Osteoblast (primary cell): Measurements from ENCODE around the gene QSOX1. TPM values are rescaled to one million over a fixed set of nuclear protein-coding genes. Genes with fewer than 3 reads are reported as not detected.

Experiments used
- DNase-seq: peaks from one replicate; pipeline ENCODE4 v3.0.0; 2011; ENCODE audit warnings: low spot score, mixed read lengths; ENCODE audit not compliant: insufficient read length; ENCODE audit errors: missing footprints
- H2AFZ ChIP-seq: 2 replicates; pipeline ENCODE4 v1.6.0; 2011; ENCODE audit warnings: mild to moderate bottlenecking, low read length
- H3K27ac ChIP-seq: 2 replicates; pipeline ENCODE4 v1.5.1; 2011; ENCODE audit warnings: mild to moderate bottlenecking, low read depth, low read length, moderate library complexity
- H3K27me3 ChIP-seq: 2 replicates; pipeline ENCODE4 v1.6.0; 2012; ENCODE audit warnings: mild to moderate bottlenecking, control low read depth, inconsistent platforms, low read length, moderate library complexity; ENCODE audit not compliant: insufficient read depth
- H3K36me3 ChIP-seq: 2 replicates; pipeline ENCODE4 v1.5.1; 2011; ENCODE audit warnings: mild to moderate bottlenecking, low read length, control low read depth, moderate library complexity; ENCODE audit not compliant: insufficient read depth
- H3K4me1 ChIP-seq: 2 replicates; pipeline ENCODE4 v1.5.1; 2011; ENCODE audit warnings: mild to moderate bottlenecking, low read length, control low read depth, moderate library complexity; ENCODE audit not compliant: insufficient read depth
- H3K4me2 ChIP-seq: 2 replicates; pipeline ENCODE4 v1.6.0; 2011; ENCODE audit warnings: mild to moderate bottlenecking, low read length; ENCODE audit not compliant: insufficient read depth
- H3K4me3 ChIP-seq: fragments of 200-600 bp; sonication (generic); 3 replicates; pipeline ENCODE4 v1.5.1; 2012; ENCODE audit warnings: mild to moderate bottlenecking, low read length, inconsistent platforms; ENCODE audit not compliant: insufficient read depth
- H3K79me2 ChIP-seq: 2 replicates; pipeline ENCODE4 v1.6.0; 2012; ENCODE audit warnings: mild to moderate bottlenecking, low read length, control low read depth, inconsistent platforms; ENCODE audit not compliant: insufficient read depth
- H3K9me3 ChIP-seq: 2 replicates; pipeline ENCODE4 v1.5.1; 2011; ENCODE audit warnings: low read depth, low read length, control low read depth
- H4K20me1 ChIP-seq: 2 replicates; pipeline ENCODE4 v1.6.0; 2012; ENCODE audit warnings: mild to moderate bottlenecking, low read length, control low read depth; ENCODE audit not compliant: insufficient read depth
- total RNA-seq: library from RNA; depleted of rRNA; stranded (reverse); fragments of >200 nt; gene quantifications from 2 replicates; pipeline ENCODE4 v1.2.3, GENCODE V29; 2012
- TF ChIP-seq, protein P1 (sequence below): IDR thresholded peaks from 2 replicates; pipeline ENCODE4 v1.5.1; 2011; ENCODE audit warnings: mild to moderate bottlenecking, low read depth, low read length, moderate library complexity; ENCODE audit errors: extremely low read depth

QSOX1 gene
- total RNA-seq, 1 donor, result 373 TPM

DNA sequence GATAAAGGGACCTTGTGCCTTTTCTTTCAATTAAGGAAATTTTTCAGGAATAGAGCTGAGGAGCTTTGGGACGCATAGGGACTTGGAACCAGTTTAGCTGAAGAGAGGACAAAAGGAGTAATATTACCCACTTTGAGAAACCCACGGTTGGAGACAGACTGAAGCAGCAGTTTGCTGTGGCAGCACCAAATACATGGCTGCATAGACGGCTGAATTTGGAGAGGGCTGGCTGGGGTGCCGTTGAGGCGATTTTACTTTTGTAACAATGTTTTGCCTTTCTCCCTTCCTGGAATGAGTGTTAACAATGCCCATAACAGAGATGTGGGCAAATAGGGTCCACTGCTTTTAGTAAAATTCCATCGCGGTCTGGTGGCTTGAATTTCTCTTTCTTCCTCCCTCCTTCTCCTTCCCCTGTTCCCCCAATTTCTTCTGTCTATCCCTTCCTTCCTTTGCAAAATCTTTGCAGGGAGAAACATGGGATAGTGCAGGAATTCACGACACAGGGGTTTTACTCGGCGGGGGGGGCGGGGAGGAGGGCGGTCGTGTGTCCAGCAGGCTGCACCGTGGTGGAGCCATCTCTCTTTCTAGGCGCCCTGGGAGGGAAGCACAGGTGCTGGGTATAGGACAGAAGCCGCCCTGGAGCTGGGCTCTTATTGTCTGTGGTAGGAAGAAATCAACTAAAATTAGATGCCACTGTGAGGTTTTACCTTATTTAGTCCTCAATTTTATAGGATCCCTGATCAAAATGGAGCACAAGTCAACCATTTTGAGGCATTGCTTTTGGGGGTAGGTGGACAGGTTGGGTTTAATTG, 82.2 kb downstream of the QSOX1 start:
- H2AFZ ChIP-seq, result no peak overlapping the region
- no peak overlapping the region for H3K4me3 ChIP-seq
- peaks cover 95% of the 10 kb centered on the region for H3K27me3 ChIP-seq
- TF ChIP-seq, protein P1, sequence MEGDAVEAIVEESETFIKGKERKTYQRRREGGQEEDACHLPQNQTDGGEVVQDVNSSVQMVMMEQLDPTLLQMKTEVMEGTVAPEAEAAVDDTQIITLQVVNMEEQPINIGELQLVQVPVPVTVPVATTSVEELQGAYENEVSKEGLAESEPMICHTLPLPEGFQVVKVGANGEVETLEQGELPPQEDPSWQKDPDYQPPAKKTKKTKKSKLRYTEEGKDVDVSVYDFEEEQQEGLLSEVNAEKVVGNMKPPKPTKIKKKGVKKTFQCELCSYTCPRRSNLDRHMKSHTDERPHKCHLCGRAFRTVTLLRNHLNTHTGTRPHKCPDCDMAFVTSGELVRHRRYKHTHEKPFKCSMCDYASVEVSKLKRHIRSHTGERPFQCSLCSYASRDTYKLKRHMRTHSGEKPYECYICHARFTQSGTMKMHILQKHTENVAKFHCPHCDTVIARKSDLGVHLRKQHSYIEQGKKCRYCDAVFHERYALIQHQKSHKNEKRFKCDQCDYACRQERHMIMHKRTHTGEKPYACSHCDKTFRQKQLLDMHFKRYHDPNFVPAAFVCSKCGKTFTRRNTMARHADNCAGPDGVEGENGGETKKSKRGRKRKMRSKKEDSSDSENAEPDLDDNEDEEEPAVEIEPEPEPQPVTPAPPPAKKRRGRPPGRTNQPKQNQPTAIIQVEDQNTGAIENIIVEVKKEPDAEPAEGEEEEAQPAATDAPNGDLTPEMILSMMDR, result no peak
- H4K20me1 ChIP-seq, result peaks cover 6% of the 10 kb centered on the region
- no peaks in the 10 kb centered on the region for H3K9me3 ChIP-seq
- H3K79me2 ChIP-seq, result no peaks in the 10 kb centered on the region
- H3K4me2 ChIP-seq, result no peak overlapping the region
- H3K36me3 ChIP-seq, result no peaks in the 10 kb centered on the region
- no peak overlapping the region for H3K27ac ChIP-seq
- H3K4me1 ChIP-seq, result no peaks in the 10 kb centered on the region
- peak; percentile 56 for DNase-seq

DNA sequence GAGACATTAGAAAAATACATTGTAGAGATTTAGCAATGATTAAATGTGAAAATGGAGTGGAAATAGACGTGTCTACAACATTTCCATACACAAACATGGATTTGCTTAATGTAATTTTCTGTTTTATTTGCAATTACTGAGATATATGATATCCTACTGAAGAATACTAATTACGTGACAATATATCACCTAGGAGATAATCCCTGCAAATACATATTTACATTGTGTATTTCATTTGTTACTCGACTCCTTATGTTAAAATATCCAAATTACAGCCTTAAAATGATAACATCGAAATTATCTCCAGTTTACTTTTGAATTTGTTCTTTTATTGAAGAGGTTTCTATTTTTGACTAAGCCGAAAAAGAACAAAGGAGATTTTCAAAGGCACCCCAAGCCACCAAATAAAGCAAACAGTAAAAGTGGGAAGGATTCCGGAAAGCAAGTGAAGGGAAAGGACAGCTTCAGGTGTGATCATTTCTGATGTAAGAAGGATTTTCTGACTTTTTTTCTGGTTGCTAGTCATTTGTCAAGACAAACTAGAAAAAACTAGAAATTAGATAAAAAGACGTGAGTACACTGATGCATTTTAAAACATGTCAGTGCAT, 83.3 kb downstream of the QSOX1 start:
- H4K20me1 ChIP-seq, result peaks cover 3% of the 10 kb centered on the region
- no peak overlapping the region for H2AFZ ChIP-seq
- H3K9me3 ChIP-seq, result no peaks in the 10 kb centered on the region
- DNase-seq, result peak; percentile 43
- no peak overlapping the region for H3K4me2 ChIP-seq
- TF ChIP-seq, protein P1, result no peak
- no peak overlapping the region for H3K27ac ChIP-seq
- no peaks in the 10 kb centered on the region for H3K79me2 ChIP-seq
- H3K4me1 ChIP-seq, result no peaks in the 10 kb centered on the region
- H3K36me3 ChIP-seq, result no peaks in the 10 kb centered on the region
- no peak overlapping the region for H3K4me3 ChIP-seq
- peaks cover 92% of the 10 kb centered on the region for H3K27me3 ChIP-seq

DNA sequence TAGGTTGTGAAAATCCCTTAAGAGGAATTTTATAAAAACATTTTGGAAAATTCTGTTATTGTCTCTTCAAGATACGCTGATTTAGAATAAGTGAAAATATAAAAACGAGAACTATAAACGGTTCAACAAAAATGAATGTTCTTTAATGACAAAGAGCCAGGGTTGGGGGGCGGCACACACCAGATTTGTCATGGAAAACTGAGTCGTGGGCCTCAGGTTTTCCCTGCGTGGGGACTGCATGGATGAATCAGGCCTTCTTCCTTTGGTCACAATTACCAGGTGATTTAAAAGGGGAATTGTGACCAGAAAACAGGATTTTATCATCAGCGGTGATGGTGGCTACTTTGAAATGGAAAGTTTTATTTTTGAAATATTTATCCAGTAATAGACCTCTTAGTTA, 84.0 kb downstream of the QSOX1 start:
- peaks cover 3% of the 10 kb centered on the region for H4K20me1 ChIP-seq
- H2AFZ ChIP-seq, result no peak overlapping the region
- no peak overlapping the region for H3K4me3 ChIP-seq
- no peaks in the 10 kb centered on the region for H3K9me3 ChIP-seq
- H3K79me2 ChIP-seq, result no peaks in the 10 kb centered on the region
- H3K4me2 ChIP-seq, result no peak overlapping the region
- TF ChIP-seq, protein P1, result no peak
- no peaks in the 10 kb centered on the region for H3K36me3 ChIP-seq
- no peak overlapping the region for H3K27ac ChIP-seq
- H3K27me3 ChIP-seq, result peaks cover 85% of the 10 kb centered on the region
- no peak for DNase-seq
- H3K4me1 ChIP-seq, result no peaks in the 10 kb centered on the region
